Activated naive CD4-positive, alpha-beta T cell treated with anti-CD3 and anti-CD28 coated beads, Interleukin-2, amount 50 U/mL, for 24 hours (primary cell): ENCODE measurements around the gene SIGLEC6.
"Not testable (repeated sequence)": the region's sequence is repeated elsewhere in the genome, so short reads cannot be mapped to it uniquely, and the experiment has no call there.

Experiments
- H3K27ac Mint-ChIP-seq: one replicate; pipeline ENCODE4 v1.8.0; 2021; ENCODE audit warnings: mild to moderate bottlenecking, mixed read lengths
- H3K27me3 Mint-ChIP-seq: one replicate; pipeline ENCODE4 v1.8.0; 2021; ENCODE audit warnings: mixed read lengths
- H3K36me3 Mint-ChIP-seq: one replicate; pipeline ENCODE4 v1.8.0; 2021; ENCODE audit warnings: mixed read lengths
- H3K4me1 Mint-ChIP-seq: one replicate; pipeline ENCODE4 v1.8.0; 2021; ENCODE audit warnings: mixed read lengths
- H3K4me3 Mint-ChIP-seq: one replicate; pipeline ENCODE4 v1.8.0; 2021; ENCODE audit warnings: mild to moderate bottlenecking, mixed read lengths
- H3K9me3 Mint-ChIP-seq: one replicate; pipeline ENCODE4 v1.8.0; 2021; ENCODE audit warnings: mixed read lengths

Gene SIGLEC6

DNA sequence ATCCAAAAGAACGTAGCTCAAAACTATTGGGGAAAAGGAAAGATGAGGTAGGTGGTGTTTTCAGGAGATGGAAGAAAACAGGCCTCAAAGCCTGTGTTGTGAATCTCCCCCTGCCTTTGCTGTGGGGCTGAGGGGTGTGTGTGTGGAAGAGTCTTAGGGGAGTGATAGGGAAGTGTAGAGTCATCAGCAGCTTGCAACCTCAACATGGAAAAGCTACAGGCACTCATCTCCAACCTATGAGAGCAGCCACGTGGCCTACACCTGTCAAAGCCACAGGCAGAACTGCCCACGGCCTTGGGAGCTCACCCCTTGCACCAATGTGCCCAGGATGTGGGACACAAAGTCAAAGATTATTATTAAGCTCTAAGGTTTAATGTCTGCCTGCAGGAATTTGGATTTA lies 25.6 kb downstream of the SIGLEC6 start:
- Mint-ChIP-seq H3K27ac (no peak overlapping the region), H3K4me3 (no peak overlapping the region), H3K36me3 (peaks cover 2% of the 10 kb centered on the region), H3K4me1 (peaks cover 8% of the 10 kb centered on the region), H3K9me3 (peaks cover 7% of the 10 kb centered on the region), H3K27me3 (peaks cover 2% of the 10 kb centered on the region)

DNA sequence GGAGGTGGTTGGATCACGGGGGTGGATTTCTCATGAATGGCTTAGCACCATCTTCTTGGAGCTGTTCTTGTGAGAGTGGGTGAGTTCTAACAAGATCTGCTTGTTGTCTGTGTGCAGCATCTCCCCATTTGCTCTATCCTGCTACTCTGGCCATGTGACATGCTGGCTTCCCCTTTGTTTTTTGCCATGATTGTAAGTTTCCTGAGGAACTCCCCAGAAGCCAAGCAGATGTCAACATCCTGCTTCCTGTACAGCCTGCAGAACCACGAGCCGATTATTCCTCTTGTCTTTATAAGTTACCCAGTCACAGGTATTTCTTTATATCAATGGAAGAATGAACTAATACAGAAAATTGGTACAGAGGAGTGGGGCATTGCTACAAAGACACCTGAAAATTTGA lies 27.6 kb downstream of the SIGLEC6 start:
- Mint-ChIP-seq H3K4me1 (peaks cover 8% of the 10 kb centered on the region), H3K9me3 (peaks cover 7% of the 10 kb centered on the region), H3K4me3 (no peak overlapping the region), H3K36me3 (peaks cover 2% of the 10 kb centered on the region), H3K27me3 (no peaks in the 10 kb centered on the region), H3K27ac (peak overlapping the region; percentile 64)

DNA sequence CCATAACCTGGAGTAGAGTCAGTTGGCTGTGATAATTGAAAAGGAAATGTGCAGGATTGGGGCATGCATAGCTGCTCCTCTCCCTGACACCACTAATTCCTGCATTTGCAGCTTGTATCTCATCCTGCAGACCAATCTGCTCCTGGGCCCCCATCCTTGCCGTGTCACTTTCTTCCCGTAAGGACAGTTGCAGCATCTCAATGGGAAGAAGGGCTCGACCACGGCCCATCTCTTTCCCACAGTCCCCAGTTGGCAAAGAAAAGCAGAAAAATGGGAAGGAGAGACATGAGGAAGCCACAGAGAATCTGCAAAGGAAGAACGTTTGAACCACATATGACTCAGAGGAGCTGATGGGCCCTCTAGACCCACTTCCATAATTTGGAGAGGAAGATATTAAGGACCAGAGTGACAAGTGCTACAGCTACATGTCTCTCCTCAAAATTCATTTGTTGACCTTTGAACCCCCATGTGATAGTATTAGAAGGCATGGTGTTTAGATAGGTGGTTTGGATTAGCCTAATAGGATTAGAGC lies 28.1 kb downstream of the SIGLEC6 start:
- Mint-ChIP-seq H3K27ac (no peak overlapping the region), H3K27me3 (no peaks in the 10 kb centered on the region), H3K9me3 (peaks cover 7% of the 10 kb centered on the region), H3K36me3 (peaks cover 2% of the 10 kb centered on the region), H3K4me1 (peaks cover 8% of the 10 kb centered on the region), H3K4me3 (no peak overlapping the region)

DNA sequence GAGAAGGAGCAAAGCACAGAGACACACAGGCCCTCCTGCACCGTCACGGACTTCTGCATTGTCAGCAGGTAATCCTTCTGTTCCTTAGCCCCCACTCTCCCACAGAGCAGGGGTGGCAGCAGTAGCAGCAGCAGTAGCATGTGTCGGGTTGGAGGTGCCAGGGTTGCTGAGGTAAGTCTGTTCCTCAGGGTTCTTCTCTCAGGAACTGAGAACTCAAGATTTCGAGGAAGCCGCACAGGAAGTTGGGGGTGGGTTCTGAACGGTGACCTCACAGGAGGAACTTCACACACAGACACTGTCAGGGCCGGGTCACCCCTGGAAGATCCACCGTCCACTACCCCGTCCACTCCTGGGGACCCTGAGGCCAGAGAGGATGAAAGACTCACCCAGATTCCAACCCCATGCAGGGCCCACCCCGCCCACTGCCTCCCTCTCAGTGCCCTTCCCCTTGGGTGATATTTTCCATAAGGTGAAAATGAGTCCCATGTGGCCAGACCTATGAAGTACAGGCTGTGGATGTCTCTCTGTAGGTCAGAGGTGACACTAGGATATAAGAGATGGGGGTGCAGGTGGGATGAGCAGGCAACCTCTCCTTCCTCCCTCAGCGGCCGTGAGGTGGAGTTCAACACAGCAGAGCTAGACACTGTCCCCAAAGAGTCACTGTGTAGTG lies 29.7 kb downstream of the SIGLEC6 start, which contains the start of gene SIGLEC12:
Gene SIGLEC12 (minus strand): TSS at position 207 of the 670 bp plus-strand sequence. CDS start 67 bp downstream, at position 140.
- no peak within 1 kb of the TSS for H3K4me3 Mint-ChIP-seq
- H3K27me3 Mint-ChIP-seq = no peaks in the 10 kb centered on the region
- H3K36me3 Mint-ChIP-seq = peaks cover 2% of the 10 kb centered on the region
- peaks cover 8% of the 10 kb centered on the region for H3K4me1 Mint-ChIP-seq
- peaks cover 7% of the 10 kb centered on the region for H3K9me3 Mint-ChIP-seq
- peak within 1 kb of the TSS; percentile 41 for H3K27ac Mint-ChIP-seq

DNA sequence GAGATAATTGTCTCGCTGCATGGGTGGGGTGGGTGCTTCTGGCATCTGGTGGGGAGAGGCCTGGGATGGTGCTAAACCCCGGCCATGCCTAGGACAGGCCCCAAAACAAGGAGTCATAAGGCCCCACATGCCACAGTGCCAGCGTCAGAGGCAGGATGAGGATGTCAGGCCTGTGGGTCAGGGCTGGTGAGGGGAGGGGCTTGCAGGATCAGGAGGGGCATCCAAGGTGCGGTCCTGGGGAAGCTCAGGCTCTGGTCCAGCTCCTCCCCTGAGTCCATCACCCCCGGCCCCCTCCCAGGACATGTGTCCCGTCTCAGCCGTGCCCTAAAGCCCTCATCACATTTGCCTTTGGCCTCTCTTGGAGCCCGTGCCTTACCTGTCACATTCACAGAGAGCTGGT lies 30.5 kb downstream of the SIGLEC6 start:
- not testable (repeated sequence) for H3K4me1 Mint-ChIP-seq, H3K9me3 Mint-ChIP-seq, H3K4me3 Mint-ChIP-seq, H3K27me3 Mint-ChIP-seq, H3K36me3 Mint-ChIP-seq
- H3K27ac Mint-ChIP-seq = peak overlapping the region; percentile 10

DNA sequence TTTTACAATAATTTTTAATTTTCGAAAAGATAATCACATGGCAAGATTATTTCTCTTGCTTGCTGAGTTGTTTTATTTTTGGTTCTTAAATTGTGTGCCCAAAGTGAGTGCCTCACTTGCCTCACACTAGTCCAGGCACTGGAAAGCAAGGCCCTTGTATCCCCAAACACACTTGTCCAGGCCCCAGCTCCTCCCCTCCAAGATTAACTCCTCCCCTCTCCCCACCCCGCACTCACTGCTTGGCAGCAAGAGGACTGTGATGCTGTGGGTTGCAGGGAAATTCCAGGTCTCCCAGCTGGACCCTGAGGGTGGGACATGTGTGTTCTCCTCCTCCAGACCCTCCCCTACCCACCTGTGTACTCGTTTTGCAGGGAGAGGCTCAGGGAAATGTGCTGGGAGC lies 33.8 kb downstream of the SIGLEC6 start:
- Mint-ChIP-seq H3K36me3 (no peaks in the 10 kb centered on the region), H3K27me3 (no peaks in the 10 kb centered on the region), H3K4me3 (no peak overlapping the region), H3K9me3 (no peaks in the 10 kb centered on the region), H3K4me1 (peaks cover 12% of the 10 kb centered on the region), H3K27ac (no peak overlapping the region)

DNA sequence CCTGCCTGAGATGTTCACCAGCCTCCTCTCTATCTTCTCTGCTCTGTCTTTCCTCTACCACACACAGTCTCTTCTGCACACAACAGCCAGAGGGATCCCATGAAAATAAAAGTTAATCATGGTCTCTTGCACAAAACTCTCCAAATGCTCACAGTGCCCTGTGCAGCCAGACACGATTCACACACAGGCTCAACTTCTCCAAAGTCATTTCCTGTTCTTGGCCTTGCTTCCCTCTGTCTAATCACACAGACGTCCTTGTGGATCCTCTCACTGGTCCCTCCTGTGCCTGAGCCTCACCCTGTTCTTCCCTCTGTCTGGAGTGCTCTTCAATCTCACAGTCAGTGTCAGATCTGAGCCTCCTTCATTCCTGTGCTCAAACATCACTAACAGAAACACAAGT lies 37.7 kb downstream of the SIGLEC6 start:
- H3K4me3 Mint-ChIP-seq = no peak overlapping the region
- no peaks in the 10 kb centered on the region for H3K9me3 Mint-ChIP-seq
- no peaks in the 10 kb centered on the region for H3K27me3 Mint-ChIP-seq
- H3K4me1 Mint-ChIP-seq = peaks cover 10% of the 10 kb centered on the region
- no peaks in the 10 kb centered on the region for H3K36me3 Mint-ChIP-seq
- no peak overlapping the region for H3K27ac Mint-ChIP-seq

DNA sequence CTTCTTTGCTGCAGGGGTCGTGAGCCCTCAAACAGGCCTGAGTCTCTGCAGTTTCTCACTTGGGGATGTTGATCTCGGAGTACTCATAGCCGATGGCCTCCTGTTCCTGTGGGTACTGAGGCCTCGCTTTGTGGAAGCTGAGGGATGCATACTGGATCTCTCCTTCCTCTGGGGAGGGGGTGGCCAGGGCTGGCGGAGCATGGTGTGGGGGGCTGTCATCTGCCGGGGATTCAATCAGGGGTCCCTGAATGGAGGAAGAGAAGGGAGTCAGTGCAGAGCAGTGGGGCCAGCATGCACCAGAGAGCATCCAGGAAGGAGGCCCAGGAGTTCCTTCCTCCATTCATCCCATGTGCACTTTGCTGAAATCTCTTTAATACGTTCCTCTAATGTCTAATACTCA lies 39.9 kb downstream of the SIGLEC6 start:
- Mint-ChIP-seq H3K27ac (no peak overlapping the region), H3K36me3 (no peaks in the 10 kb centered on the region), H3K9me3 (no peaks in the 10 kb centered on the region), H3K4me1 (peaks cover 19% of the 10 kb centered on the region), H3K4me3 (no peak overlapping the region), H3K27me3 (no peaks in the 10 kb centered on the region)

DNA sequence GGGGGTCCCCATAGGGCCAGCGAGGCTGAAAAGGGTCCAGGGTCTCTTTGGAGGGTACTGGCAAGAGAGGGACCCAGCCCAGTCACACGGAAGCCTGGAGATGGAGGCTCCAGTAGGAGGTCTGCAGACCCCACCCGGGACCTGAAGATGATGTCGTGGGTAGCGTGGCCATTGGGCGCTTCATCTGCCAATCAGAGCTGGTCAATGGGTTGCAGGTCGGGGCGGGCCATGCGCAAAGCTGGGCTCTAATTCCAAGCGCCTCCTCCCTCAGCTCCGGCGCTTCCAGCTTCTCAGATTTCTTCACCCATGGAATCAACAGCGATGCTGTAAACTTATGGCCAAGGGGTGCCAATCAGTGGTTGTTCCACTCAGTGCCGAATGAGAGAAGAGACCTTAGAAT lies 40.8 kb downstream of the SIGLEC6 start:
- Mint-ChIP-seq H3K27ac (no peak overlapping the region), H3K27me3 (no peaks in the 10 kb centered on the region), H3K4me3 (no peak overlapping the region), H3K4me1 (peaks cover 19% of the 10 kb centered on the region), H3K9me3 (no peaks in the 10 kb centered on the region), H3K36me3 (no peaks in the 10 kb centered on the region)

DNA sequence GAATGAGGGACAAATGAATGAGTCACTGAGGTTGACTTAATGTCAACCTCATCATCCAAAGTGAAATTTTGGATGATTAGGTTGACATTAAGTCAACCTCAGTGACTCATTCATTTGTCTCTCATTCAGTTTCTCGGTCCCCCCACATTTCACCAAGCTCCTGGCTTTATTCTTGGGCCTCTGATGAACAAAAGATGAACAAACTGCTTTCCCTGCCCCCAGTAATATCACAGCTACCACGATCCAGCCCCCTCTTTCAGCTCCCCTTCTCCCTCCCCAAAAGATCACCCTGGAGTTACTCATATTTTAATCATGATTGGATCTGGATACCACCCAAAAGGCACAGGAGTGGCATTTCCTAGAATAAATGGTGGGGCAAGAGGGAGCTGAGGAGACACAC lies 42.4 kb downstream of the SIGLEC6 start:
- H3K27ac Mint-ChIP-seq = peak overlapping the region; percentile 81
- H3K36me3 Mint-ChIP-seq = no peaks in the 10 kb centered on the region
- no peaks in the 10 kb centered on the region for H3K9me3 Mint-ChIP-seq
- H3K27me3 Mint-ChIP-seq = no peaks in the 10 kb centered on the region
- H3K4me3 Mint-ChIP-seq = no peak overlapping the region
- H3K4me1 Mint-ChIP-seq = peaks cover 19% of the 10 kb centered on the region

DNA sequence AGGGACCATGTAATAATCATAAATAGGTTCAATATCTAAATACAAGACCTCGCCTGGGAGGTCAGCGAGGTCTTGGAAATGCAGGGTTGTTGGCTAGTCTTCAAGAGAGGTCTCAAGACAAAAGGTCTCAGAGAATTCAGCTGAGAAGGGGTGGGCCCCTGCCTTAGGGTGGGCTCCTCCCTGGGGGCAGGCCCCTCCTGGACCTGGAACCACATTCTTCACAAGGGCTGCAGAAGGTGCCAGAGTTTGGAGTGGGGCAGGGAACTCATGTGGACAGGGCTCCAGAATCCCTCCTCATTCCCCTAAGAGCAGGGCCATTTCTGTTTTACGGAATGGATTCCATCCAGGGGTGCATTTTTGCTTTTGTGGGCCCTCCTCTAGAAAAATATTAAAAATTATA lies 43.0 kb downstream of the SIGLEC6 start:
- H3K27ac Mint-ChIP-seq = no peak overlapping the region
- H3K4me3 Mint-ChIP-seq = no peak overlapping the region
- no peaks in the 10 kb centered on the region for H3K27me3 Mint-ChIP-seq
- peaks cover 17% of the 10 kb centered on the region for H3K4me1 Mint-ChIP-seq
- H3K36me3 Mint-ChIP-seq = no peaks in the 10 kb centered on the region
- no peaks in the 10 kb centered on the region for H3K9me3 Mint-ChIP-seq

DNA sequence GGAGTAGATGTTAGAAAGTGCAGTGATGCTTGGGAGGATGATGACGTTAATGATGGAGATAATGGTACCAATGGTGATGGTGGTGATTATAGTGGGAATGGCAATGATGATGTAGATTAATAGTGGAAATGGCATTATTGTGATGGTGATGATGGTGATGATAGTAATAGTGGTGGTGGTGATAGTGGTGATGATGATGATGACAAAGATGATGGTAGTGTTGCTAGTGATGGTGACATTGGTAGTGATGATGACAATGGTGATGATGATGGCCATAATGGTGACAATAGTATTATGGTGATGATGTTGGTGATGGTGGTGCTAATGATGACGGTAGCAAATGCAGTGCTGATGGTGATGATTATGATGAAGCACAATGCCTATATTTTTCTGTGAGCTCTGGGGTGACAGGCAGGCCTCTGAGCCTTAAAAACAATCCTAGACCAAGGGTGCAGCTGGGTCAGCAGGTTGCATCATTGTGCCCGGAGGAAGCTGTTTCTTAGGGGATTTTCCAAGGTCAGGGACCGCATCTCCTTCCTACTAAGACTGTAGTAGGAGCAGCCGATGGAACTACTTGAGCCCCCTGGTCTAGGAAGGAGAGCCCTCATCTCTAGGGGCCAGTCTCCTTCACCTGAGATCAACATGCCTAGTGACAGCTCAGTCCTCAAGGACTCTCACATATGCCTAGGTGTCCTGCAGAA lies 45.4 kb downstream of the SIGLEC6 start:
- Mint-ChIP-seq H3K36me3 (no peaks in the 10 kb centered on the region), H3K27me3 (no peaks in the 10 kb centered on the region), H3K4me1 (peaks cover 15% of the 10 kb centered on the region), H3K9me3 (no peaks in the 10 kb centered on the region), H3K4me3 (no peak overlapping the region), H3K27ac (peak overlapping the region; percentile 3)

DNA sequence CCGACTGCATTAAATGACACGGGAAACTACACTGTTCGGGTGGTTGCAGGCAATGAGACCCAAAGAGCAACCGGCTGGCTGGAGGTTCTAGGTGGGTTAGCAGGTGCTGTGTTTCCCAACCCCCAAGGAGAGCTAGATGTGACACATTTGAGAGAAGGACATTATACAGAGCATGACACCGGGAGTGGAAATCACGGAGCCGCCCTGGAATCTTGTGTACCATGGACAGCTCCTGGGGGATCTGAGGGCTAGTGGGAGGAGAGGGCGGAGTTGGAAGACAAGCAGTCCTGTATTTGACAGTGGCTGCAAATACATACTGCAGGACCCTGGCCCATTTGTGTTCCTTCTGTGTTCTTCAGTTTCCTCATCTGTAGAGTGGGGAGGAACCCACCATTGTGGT lies 50.9 kb downstream of the SIGLEC6 start:
- Mint-ChIP-seq H3K27ac (no peak overlapping the region), H3K4me3 (no peak overlapping the region), H3K4me1 (peaks cover 19% of the 10 kb centered on the region), H3K27me3 (no peaks in the 10 kb centered on the region), H3K9me3 (no peaks in the 10 kb centered on the region), H3K36me3 (no peaks in the 10 kb centered on the region)

DNA sequence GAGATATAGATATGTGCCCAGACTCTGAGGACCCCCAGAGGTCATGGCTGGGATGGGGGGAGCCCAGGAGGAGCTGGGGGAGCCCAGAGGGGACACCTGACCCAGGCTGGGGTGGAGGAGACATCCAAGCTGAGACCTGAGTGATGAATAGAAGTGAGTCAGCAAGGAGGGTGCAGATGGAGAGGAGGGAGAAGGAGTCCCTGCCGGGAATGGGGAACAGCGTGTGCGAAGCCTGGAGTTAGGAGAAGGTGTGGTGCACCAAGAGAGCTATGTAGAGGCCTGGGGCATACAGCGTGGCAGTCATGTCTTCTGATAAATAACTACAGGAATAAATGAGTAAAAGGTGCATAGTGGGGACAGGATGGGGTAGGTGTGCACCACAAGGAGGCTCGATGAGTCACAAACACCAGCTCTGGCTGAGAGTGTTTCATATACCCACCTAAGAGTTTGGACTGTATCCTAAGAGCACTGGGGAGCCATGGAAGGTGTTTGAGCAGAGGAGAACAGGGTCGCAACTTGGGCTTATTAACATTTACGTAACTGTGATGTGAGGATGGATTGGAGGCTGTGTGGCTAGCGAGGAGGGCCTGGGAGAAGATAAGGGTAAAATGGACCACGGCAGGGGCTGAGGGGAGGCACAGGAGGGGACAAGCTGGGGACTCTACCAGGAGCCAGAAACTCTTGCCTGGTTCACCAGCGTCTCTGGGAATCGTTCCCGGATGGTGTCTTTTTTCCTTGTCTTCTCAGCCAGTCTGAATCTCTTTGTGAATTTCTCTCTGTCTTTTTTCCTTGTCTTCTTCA lies 51.7 kb downstream of the SIGLEC6 start:
- peak overlapping the region; percentile 24 for H3K27ac Mint-ChIP-seq
- peak overlapping the region; percentile 68 for H3K4me3 Mint-ChIP-seq
- H3K27me3 Mint-ChIP-seq = no peaks in the 10 kb centered on the region
- peaks cover 19% of the 10 kb centered on the region for H3K4me1 Mint-ChIP-seq
- no peaks in the 10 kb centered on the region for H3K9me3 Mint-ChIP-seq
- H3K36me3 Mint-ChIP-seq = no peaks in the 10 kb centered on the region

DNA sequence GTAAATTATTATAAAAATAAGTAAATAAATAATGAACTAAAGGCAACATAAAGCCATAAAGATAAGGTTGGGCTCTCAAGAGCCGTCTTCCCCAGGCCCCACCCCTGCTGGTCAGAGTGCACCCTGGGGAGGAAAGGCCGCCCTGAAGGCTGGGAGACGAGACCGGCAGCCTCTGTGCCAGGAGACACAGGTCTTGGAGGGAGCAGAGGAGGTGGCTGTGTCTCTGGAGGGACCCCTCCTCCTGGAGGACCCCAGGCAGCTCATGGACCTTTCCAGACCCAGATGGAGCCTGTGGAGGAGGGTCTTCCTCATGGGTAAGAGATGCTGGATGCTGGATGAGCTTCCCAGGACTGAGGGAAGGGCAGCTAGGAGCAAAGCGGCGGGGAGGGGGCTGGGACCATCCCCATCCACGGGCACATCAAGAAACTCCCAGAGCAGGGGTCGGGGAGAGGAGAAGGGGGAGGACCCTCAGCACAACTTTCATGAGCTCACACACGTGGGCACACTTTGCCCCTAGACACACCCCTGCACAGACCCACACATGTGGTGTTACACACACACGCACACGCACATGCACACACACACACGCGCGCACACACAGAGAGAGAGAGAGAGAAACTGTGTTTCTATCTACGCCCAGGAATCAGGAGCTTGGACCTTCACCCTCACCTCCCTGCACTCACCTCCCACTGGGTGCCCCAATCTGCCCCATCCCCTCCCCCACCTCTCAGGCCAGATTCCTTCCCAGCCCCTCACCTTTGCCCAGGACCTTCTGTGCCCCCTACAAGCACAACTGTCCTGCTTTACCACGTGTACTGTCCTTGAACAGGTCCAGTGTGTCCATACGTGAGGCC lies 52.9 kb downstream of the SIGLEC6 start, which contains the start of gene CEACAM18:
Gene CEACAM18 (plus strand): TSS at position 159 of the 854 bp plus-strand sequence.
- no peaks in the 10 kb centered on the region for H3K27me3 Mint-ChIP-seq
- H3K36me3 Mint-ChIP-seq = no peaks in the 10 kb centered on the region
- H3K4me3 Mint-ChIP-seq = no peak within 1 kb of the TSS
- no peaks in the 10 kb centered on the region for H3K9me3 Mint-ChIP-seq
- H3K27ac Mint-ChIP-seq = peak within 1 kb of the TSS; percentile 10
- peaks cover 19% of the 10 kb centered on the region for H3K4me1 Mint-ChIP-seq
